Esophagus muscularis mucosa (tissue), 4 donors: Measurements from ENCODE around the gene PRKN. TPM values are rescaled to one million over a fixed set of nuclear protein-coding genes. Genes with fewer than 3 reads are reported as not detected.

ENCODE experiments used
- DNase-seq: peaks from one replicate; pipeline ENCODE4 v3.0.0-alpha.2; 2017; ENCODE audit errors: extremely low spot score
- H3K27ac ChIP-seq, 4 donors: fragments of 200-600 bp; sonication (generic); replicated peaks in 1 of 4; 1 replicate in 3 of 4; 2 replicates in 1 of 4; pipeline ENCODE4 v1.5.1; 2016 to 2019; ENCODE audit warnings: mild to moderate bottlenecking in 1 of 4
- H3K27me3 ChIP-seq, 4 donors: fragments of 200-600 bp; sonication (generic); one replicate each; pipeline versions ENCODE4 v1.5.1 to v1.6.0; 2016 to 2019
- H3K36me3 ChIP-seq, 4 donors: fragments of 200-600 bp; sonication (generic); one replicate each; pipeline ENCODE4 v1.5.1; 2016 to 2019
- H3K4me1 ChIP-seq, 4 donors: fragments of 200-600 bp; sonication (generic); one replicate each; pipeline ENCODE4 v1.5.1; 2016 to 2019
- H3K4me3 ChIP-seq, 4 donors: fragments of 200-600 bp; sonication (generic); 1 replicate in 2 of 4; 2 replicates in 2 of 4; pipeline ENCODE4 v1.5.1; 2016 to 2019; ENCODE audit warnings: mild to moderate bottlenecking in 4 of 4, moderate library complexity in 1 of 4
- H3K9me3 ChIP-seq, 4 donors: fragments of 200-600 bp; sonication (generic); 1 replicate in 3 of 4; 2 replicates in 1 of 4; pipeline ENCODE4 v1.5.1; 2016 to 2019
- CTCF ChIP-seq, 3 experiments: fragments of 200-600 bp in 2 of 3; fragments of 450-650 bp in 1 of 3; sonication (generic) in 2 of 3; IDR thresholded peaks; one replicate each; pipeline ENCODE4 v1.5.1; 2017 to 2019; ENCODE audit warnings: antibody characterized with exemption in 3 of 3, mild to moderate bottlenecking in 2 of 3, moderate library complexity in 1 of 3
- EP300 ChIP-seq: sonication (generic); formaldehyde crosslinking; IDR thresholded peaks from one replicate; pipeline ENCODE4 v1.6.1; 2017; ENCODE audit warnings: antibody characterized with exemption
- POLR2A ChIP-seq: fragments of 450-650 bp; IDR thresholded peaks from one replicate; pipeline ENCODE4 v1.6.1; 2017; ENCODE audit warnings: antibody characterized with exemption, moderate library complexity, mild to moderate bottlenecking, low read depth
- POLR2AphosphoS5 ChIP-seq, 2 donors: sonication (generic); formaldehyde crosslinking; IDR thresholded peaks; one replicate each; pipeline ENCODE4 v1.6.1; 2017; ENCODE audit warnings: antibody characterized with exemption in 2 of 2
- WGBS: methylation state at CpG from one replicate; pipeline ENCODE4 v1.1.5; 2018; 5-methylcytosine and 5-hydroxymethylcytosine counted together
- intact Hi-C: fragments of 100-400 bp; cut with DNase I; formaldehyde crosslinking; loops from one replicate; pipeline ENCODE4 v1.15.1; 2023
- total RNA-seq, 4 donors: library from RNA; depleted of rRNA; stranded (reverse); fragments of >200 nt; gene quantifications; one replicate each; pipeline versions ENCODE4 v1.1.0 to v1.2.1, GENCODE V29; 2016

The PRKN gene
- total RNA-seq, 4 donors from 2014 or later, result 9.6 to 14.5 (median 10.8) TPM

DNA sequence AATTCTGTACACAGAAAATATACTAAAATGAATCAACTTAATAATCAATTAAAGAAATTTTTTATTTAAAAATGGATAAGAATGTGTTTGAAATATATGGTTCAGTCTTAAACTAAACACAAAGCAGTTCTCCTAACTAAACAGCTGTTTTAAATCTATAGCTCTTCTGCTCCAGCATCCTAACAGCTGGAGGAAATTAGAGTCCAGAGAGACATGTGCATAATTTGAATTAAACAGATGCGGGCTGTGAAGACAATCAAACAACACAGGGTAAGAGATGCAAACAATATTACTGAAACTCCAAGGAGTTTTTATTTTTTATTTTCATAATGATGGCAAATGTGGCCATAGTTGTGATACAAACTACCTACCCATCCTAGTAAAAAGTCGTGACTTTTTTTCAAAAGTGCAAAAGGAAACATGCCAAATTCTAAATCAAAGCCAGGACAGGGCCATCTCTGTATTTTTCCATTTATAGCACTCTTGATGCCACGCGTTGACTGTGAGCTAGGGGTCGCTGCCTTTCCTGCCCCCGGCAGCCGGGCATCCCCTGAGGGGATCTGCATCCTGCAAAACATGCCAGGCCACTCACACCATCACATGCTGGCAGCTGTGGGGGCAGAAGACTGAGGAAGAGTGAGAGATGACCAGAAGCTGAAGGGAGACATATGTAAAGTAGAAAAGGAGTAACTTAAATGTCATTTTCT, 310.6 kb downstream of the PRKN start:
- no peak for DNase-seq
- Histone ChIP-seq H3K4me3 (no peak overlapping the region), H3K9me3 (no peaks in the 10 kb centered on the region), H3K4me1 (no peaks in the 10 kb centered on the region), H3K36me3 (no peaks in the 10 kb centered on the region), H3K27me3 (no peaks in the 10 kb centered on the region), H3K27ac (no peak overlapping the region)
- intact Hi-C loops, result no loop called here
- no peak for TF ChIP-seq EP300
- TF ChIP-seq POLR2A, result no peak
- TF ChIP-seq CTCF (IDR thresholded peaks at IDR 0.05), result no peak
- TF ChIP-seq POLR2AphosphoS5 (IDR thresholded peaks at IDR 0.05), result no peak
- WGBS, result 46% methylated on average over 7 of the region's 7 CpGs

DNA sequence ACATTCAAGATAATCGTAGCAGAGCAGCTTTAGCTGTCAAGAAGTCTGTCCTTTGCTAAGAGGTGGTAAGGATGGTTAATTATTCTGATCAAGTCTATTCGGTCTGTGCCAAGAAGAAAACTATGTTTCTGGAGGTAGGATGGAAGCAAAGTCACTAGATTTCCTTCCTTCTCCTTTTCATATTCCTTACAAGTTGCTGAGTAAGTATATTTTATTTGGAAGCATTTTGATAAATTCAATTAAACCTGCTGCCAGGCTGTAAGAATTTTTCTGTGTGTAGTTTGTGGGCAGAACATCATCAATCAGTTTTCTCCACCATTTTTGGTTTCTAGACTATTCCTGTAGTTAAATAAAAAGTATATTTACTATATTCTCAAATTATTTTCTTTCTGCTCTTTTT, 311.3 kb downstream of the PRKN start:
- TF ChIP-seq CTCF (IDR thresholded peaks at IDR 0.05) (no peak), EP300 (no peak), POLR2A (no peak), POLR2AphosphoS5 (IDR thresholded peaks at IDR 0.05) (no peak)
- Histone ChIP-seq H3K36me3 (no peaks in the 10 kb centered on the region), H3K9me3 (no peaks in the 10 kb centered on the region), H3K27ac (no peak overlapping the region), H3K27me3 (no peaks in the 10 kb centered on the region), H3K4me3 (no peak overlapping the region), H3K4me1 (no peaks in the 10 kb centered on the region)
- no peak for DNase-seq
- 87% methylated on average over 2 of the region's 2 CpGs for WGBS
- intact Hi-C loops, result no loop called here

DNA sequence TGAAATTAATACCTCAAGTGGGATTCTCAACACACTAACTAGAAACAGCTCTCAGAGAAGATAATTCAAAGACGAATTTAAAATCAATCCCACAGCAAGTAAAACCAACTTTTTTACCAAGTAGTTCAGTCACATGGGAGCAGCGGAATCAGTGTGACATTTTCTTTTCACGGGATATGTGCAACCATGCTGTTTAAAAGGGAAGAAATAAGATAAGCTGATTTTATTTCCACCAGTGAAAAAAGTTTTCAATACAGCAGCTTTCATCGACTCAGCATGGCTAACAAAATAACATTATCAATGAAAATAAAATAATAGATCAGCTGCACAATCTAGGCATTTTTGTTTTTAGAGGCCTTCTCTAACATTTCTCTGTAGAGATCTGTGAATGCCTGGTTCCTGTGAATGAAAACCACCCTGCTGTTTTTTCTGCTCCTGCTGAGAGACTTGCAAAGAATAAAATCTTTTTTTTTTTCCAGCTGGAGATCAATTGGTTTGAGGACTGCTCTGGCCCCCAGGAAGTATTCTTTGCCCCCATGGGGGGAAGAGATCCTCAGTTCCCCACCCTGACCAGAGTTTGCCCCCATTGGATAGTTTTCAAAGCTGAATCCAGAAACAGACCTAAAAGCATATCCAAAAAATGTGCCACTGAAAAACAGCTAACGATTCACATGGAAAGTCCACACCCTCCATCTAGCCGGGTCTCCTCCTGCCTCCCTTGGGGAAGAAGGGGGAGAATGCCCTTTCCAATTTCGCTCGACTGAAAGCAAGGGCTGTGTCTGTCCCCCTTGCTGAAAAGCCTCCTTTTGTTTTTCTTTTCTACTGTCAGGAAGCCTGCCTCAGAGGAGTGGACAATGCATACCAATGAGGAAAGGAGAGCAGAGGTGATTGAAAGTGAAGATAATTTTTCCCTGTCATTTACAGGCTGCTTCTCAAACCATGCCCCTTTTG, 317.6 kb downstream of the PRKN start:
- WGBS, result 63% methylated on average over 8 of the region's 8 CpGs
- Histone ChIP-seq H3K27ac (no peak overlapping the region), H3K36me3 (no peaks in the 10 kb centered on the region), H3K4me3 (no peak overlapping the region), H3K4me1 (no peaks in the 10 kb centered on the region), H3K27me3 (no peaks in the 10 kb centered on the region), H3K9me3 (no peaks in the 10 kb centered on the region)
- intact Hi-C loops, result no loop called here
- TF ChIP-seq POLR2A, result no peak
- TF ChIP-seq POLR2AphosphoS5 (IDR thresholded peaks at IDR 0.05), result no peak
- TF ChIP-seq CTCF (IDR thresholded peaks at IDR 0.05), result no peak
- TF ChIP-seq EP300, result no peak
- DNase-seq, result no peak

- DNase-seq, result no peak
- H3K27me3 ChIP-seq, result no peaks in the 10 kb centered on the region
- H3K9me3 ChIP-seq, result no peaks in the 10 kb centered on the region
- H3K4me1 ChIP-seq, result no peaks in the 10 kb centered on the region
- TF ChIP-seq POLR2AphosphoS5 (IDR thresholded peaks at IDR 0.05) (no peak), EP300 (no peak), POLR2A (no peak), CTCF (IDR thresholded peaks at IDR 0.05) (no peak)
- H3K27ac ChIP-seq, result no peak overlapping the region
- no peak overlapping the region for H3K4me3 ChIP-seq
- intact Hi-C loops, result no loop called here
- no peaks in the 10 kb centered on the region for H3K36me3 ChIP-seq
- WGBS, result 79% methylated on average over 5 of the region's 5 CpGs
Measured at GRCh38 chr6:162408826-162409535, 318.6 kb downstream of the PRKN start.
